Fibroblast of mammary gland (primary cell): Measurements from ENCODE around the gene CYP4F2.
"Not testable (repeated sequence)": the region's sequence is repeated elsewhere in the genome, so short reads cannot be mapped to it uniquely, and the experiment has no call there.

Experiments
- DNase-seq: peaks from one replicate; pipeline ENCODE4 v3.0.0-alpha.2; 2010; ENCODE audit warnings: low read depth
- H3K4me3 ChIP-seq: 2 replicates; pipeline ENCODE4 v1.5.1; 2011; ENCODE audit warnings: low read depth, mild to moderate bottlenecking, low read length, moderate library complexity; ENCODE audit not compliant: control insufficient read depth
- TF ChIP-seq, protein P1 (sequence below): conservative IDR thresholded peaks from 2 replicates; pipeline ENCODE4 v1.5.1; 2011; ENCODE audit warnings: low read depth, low read length, inconsistent platforms; ENCODE audit not compliant: control insufficient read depth, insufficient read depth

Gene CYP4F2

DNA sequence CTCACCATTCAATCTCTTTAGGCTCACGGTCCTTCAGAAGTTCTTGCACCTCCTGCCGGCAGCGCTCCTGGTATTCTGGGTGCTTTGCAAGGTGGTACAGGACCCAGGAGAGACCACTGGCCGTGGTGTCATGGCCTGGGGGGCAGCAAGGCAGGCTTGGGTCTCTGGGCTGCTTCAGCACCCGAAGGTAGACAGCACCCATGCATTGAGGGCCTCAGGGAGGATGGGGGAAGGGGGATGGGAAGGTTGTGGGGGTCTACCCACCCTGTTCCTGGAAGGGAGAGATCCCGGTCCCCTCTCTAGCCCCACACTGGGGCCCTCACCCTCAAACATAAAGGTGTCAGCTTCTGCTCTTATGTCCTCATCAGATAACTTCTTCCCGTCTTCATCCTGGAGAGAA is 12.0 kb downstream of the CYP4F2 start:
- TF ChIP-seq, protein P1, sequence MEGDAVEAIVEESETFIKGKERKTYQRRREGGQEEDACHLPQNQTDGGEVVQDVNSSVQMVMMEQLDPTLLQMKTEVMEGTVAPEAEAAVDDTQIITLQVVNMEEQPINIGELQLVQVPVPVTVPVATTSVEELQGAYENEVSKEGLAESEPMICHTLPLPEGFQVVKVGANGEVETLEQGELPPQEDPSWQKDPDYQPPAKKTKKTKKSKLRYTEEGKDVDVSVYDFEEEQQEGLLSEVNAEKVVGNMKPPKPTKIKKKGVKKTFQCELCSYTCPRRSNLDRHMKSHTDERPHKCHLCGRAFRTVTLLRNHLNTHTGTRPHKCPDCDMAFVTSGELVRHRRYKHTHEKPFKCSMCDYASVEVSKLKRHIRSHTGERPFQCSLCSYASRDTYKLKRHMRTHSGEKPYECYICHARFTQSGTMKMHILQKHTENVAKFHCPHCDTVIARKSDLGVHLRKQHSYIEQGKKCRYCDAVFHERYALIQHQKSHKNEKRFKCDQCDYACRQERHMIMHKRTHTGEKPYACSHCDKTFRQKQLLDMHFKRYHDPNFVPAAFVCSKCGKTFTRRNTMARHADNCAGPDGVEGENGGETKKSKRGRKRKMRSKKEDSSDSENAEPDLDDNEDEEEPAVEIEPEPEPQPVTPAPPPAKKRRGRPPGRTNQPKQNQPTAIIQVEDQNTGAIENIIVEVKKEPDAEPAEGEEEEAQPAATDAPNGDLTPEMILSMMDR, result no peak
- DNase-seq, result no peak
- H3K4me3 ChIP-seq, result no peak overlapping the region

DNA sequence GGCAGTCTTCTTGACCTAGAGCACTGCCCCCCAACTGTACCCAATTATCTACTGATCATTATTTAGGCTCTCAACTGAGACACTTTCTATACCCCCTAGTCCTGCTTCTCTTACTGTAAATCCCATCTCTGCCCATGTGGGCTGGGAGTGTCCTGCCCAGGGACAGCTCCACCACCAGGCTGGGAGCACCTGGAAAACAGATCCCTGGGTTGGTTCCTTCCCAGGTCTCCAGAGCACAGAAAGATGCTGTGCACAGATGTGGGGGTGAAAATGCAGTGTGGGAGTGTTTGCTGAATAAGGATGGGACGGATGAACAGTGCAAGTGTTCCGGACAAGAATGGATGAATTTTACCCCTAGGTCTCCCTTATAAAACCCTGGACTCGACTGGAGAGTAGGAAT is 12.7 kb downstream of the CYP4F2 start:
- TF ChIP-seq, protein P1, result no peak
- H3K4me3 ChIP-seq, result no peak overlapping the region
- DNase-seq, result no peak

DNA sequence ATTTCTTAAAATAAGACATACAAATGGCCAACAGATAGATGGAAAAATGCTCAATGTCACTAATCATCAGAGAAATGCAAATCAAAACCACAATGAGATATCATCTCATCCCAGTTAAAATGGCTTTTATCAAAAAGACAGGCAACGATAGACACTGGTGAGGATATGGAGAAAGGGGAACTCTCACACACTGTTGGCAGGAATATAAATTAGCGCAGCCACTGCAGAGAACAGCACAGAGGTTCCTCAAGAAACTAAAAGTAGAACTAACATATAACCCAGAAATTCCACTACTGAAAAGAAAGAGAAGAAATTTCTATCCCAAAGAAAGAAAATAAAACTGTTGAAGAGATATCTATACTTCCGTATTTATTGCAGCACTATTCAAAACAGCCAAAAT is 14.5 kb downstream of the CYP4F2 start:
- not testable (repeated sequence) for DNase-seq, H3K4me3 ChIP-seq

DNA sequence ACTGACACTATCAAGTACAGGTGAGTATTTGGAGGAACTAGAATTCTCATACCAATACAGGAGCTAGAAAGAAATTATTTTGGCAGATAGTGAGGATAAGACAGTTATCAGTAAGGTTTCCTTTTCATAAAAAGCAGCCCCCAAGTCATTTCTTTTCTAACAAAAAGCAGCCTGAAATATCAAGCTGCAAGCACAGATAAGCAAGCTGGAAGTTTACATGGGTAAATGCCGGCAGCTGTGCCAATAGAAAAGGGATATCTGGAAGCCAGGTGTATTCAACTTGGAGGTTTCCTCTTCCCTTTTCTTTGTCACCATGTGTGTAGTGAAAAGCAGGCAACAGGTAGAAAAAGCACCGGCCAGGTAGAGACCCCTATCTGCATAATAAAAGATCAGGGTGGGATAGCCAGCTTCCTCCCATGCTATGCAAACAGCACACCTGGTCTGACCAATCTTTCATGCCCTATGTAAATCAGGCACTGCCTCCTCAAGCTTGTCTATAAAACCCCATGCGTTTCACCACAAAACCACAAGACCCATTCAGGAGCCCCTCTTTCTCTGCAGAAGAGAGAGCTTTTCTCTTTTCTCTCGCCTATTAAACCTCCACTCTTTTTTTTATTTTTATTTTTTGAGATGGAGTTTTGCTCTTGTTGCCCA is 22.9 kb downstream of the CYP4F2 start:
- TF ChIP-seq, protein P1, result no peak
- DNase-seq, result no peak
- H3K4me3 ChIP-seq, result no peak overlapping the region

DNA sequence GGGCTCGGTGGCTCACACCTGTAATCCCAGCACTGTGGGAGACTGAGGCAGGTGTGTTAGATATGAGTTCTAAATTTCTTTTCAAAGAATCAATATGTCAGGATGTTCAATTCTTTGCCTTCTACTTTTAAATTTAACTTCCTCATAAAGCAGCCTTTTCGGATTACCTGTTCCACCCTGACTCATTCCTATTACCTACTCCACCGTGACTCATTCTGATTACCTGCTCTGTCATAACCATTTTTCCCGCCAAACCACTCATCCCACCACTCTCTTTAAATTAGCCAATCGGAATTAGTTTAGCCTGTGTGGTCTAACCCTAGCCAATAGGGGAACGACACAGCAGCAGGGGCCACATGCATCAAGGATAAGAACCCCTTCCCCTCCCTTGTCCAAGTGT is 24.1 kb downstream of the CYP4F2 start:
- DNase-seq, H3K4me3 ChIP-seq: not testable (repeated sequence)

DNA sequence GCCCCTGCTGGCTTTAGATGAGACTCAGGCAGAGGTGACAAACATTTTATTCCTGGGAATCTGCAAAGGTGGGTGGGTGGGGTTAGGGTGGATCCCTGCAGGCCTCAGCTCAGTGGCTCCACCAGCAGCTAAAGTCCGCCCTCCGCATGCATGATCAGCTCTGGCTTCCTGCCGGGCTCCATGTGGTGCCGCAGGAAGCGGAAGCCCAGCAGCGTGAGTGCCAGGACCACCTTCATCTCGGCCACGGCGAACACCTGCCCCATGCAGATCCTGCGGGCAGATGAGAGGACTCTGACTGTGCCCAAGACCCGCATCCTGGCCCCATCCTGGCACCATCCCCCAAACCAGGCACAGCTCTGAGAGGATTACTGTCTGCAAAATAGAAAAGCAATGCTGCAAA is 26.3 kb downstream of the CYP4F2 start:
- no peak overlapping the region for H3K4me3 ChIP-seq
- TF ChIP-seq, protein P1, result no peak
- DNase-seq, result no peak

DNA sequence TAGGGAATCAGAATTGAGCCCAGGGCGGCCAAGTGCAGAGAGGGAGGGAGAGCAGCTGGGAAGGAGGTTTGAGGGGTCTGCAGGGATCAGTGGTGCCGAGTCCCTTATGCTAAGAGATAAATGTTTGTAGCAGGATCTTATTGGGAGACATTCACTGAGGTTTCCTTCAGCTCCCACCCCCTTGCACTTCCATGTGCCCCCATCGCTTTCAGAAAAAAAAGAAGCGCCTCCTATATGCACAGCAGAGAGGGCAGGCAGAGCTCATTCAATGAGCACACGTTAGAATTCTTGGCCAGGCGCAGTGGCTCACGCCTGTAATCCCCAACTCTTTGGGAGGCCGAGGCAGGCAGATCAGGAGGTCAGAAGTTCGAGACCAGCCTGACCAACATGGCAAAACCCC is 28.0 kb downstream of the CYP4F2 start:
- H3K4me3 ChIP-seq, result no peak overlapping the region
- DNase-seq, result no peak
- TF ChIP-seq, protein P1, result no peak

DNA sequence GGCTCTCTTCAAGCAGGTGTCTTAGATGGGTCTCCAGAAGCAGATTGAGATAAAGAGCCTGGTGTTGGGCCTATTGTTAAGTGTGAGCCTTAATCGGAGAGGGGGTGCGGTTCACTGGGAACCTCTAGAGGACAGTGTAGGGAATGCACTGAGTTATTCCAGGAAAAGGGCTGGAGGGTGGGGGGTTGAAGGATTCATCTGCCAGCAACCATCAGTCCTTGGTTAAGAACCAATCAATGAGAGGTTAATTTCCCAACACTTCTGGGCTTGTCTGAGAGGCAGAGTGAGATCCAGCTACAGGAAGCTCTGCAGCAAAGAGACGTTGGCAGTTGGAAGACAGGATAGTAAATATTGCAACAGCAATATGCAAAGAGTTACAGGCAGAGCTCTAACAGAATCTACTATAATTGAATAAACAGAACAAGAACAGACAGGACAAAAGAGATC is 28.7 kb downstream of the CYP4F2 start:
- peak; percentile 29 for DNase-seq
- H3K4me3 ChIP-seq, result no peak overlapping the region
- TF ChIP-seq, protein P1, result peak; percentile 58
